ENCODE results near the gene ADCY7.

DNA sequence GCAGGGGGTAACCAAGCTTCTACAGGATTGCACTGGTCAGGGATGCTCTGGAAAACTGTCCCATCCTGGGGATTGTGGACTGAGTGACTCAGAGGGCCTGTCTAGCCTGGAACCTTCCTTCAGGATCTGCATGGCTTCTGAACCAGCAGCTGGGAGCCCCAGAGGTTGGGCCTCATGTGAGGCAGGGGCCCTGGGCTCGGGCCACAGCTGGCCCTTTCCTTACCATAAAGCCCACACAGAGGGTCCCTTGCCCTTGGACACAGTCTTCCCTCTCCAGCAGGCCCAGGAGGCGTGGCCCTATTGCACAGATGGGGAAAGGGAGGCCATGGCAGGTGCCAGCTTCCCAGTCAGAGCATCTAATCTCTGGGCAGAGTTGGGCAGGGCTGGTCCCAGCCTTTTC is 30.5 kb downstream of the ADCY7 start:
- TF ChIP-seq POLR2A (IDR thresholded peaks at IDR 0.05) (no peak), POLR2AphosphoS5 (IDR thresholded peaks at IDR 0.05) (no peak)
- TF ChIP-seq, protein P1, sequence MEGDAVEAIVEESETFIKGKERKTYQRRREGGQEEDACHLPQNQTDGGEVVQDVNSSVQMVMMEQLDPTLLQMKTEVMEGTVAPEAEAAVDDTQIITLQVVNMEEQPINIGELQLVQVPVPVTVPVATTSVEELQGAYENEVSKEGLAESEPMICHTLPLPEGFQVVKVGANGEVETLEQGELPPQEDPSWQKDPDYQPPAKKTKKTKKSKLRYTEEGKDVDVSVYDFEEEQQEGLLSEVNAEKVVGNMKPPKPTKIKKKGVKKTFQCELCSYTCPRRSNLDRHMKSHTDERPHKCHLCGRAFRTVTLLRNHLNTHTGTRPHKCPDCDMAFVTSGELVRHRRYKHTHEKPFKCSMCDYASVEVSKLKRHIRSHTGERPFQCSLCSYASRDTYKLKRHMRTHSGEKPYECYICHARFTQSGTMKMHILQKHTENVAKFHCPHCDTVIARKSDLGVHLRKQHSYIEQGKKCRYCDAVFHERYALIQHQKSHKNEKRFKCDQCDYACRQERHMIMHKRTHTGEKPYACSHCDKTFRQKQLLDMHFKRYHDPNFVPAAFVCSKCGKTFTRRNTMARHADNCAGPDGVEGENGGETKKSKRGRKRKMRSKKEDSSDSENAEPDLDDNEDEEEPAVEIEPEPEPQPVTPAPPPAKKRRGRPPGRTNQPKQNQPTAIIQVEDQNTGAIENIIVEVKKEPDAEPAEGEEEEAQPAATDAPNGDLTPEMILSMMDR (IDR thresholded peaks at IDR 0.05), result no peak
